Measurements from ENCODE around the gene ATP6V1E1.
"Not testable (repeated sequence)": the region's sequence is repeated elsewhere in the genome, so short reads cannot be mapped to it uniquely, and the experiment has no call there.

Gene ATP6V1E1

GRCh38 chr22:17628406-17629172, at the start of gene ATP6V1E1:
Gene ATP6V1E1, minus strand, starts transcription at chr22:17628749. Its CDS starts 114 bp downstream, at chr22:17628635.
- DNase-seq, result peak; percentile 86

GRCh38 chr22:17675584-17675983, 47.0 kb upstream of the ATP6V1E1 start:
- no peak for DNase-seq

GRCh38 chr22:17674152-17674551, 45.6 kb upstream of the ATP6V1E1 start:
- DNase-seq, result no peak

GRCh38 chr22:17672417-17672991, 44.0 kb upstream of the ATP6V1E1 start:
- DNase-seq, result no peak

- DNase-seq, result not testable (repeated sequence)
Observed at GRCh38 chr22:17671521-17672092, 43.1 kb upstream of the ATP6V1E1 start.

GRCh38 chr22:17665854-17666253, 37.3 kb upstream of the ATP6V1E1 start:
- DNase-seq, result no peak

- no peak for DNase-seq
Observed at GRCh38 chr22:17665248-17665647, 36.7 kb upstream of the ATP6V1E1 start.

GRCh38 chr22:17664414-17665055, 36.0 kb upstream of the ATP6V1E1 start:
- no peak for DNase-seq

- no peak for DNase-seq
Observed at GRCh38 chr22:17656870-17657395, 28.4 kb upstream of the ATP6V1E1 start.

- no peak for DNase-seq
Observed at GRCh38 chr22:17655289-17655688, 26.7 kb upstream of the ATP6V1E1 start.

GRCh38 chr22:17648569-17648968, 20.0 kb upstream of the ATP6V1E1 start:
- no peak for DNase-seq

GRCh38 chr22:17647991-17648390, 19.4 kb upstream of the ATP6V1E1 start:
- DNase-seq, result no peak

GRCh38 chr22:17647452-17647851, 18.9 kb upstream of the ATP6V1E1 start:
- DNase-seq, result no peak

GRCh38 chr22:17642357-17642756, 13.8 kb upstream of the ATP6V1E1 start:
- DNase-seq, result not testable (repeated sequence)

GRCh38 chr22:17641269-17641668, 12.7 kb upstream of the ATP6V1E1 start:
- no peak for DNase-seq

GRCh38 chr22:17639247-17639741, 10.7 kb upstream of the ATP6V1E1 start:
- DNase-seq, result no peak

- DNase-seq, result peak; percentile 69
Observed at GRCh38 chr22:17638432-17639246, 10.1 kb upstream of the ATP6V1E1 start, which contains the start of gene BCL2L13. Gene BCL2L13, plus strand, starts transcription at chr22:17638757. Its CDS starts 16,955 bp downstream, at chr22:17655712.

- peak; percentile 60 for DNase-seq
Observed at GRCh38 chr22:17638182-17638431, 9.6 kb upstream of the ATP6V1E1 start.

- no peak for DNase-seq
Observed at GRCh38 chr22:17637490-17638181, 9.1 kb upstream of the ATP6V1E1 start.

- not testable (repeated sequence) for DNase-seq
Observed at GRCh38 chr22:17636850-17637249, 8.3 kb upstream of the ATP6V1E1 start.

- DNase-seq, result no peak
Observed at GRCh38 chr22:17634696-17635095, 6.1 kb upstream of the ATP6V1E1 start.

GRCh38 chr22:17633998-17634323, 5.4 kb upstream of the ATP6V1E1 start:
- DNase-seq, result no peak

Data from NCI-H1694 (cell line).